SK-N-SH (cell line): ENCODE data around the gene TTC28. TPM values are rescaled to one million over a fixed set of nuclear protein-coding genes. Genes with fewer than 3 reads are reported as not detected.
A peak's percentile ranks its signal among the peaks of the same experiment; 100 is the strongest.

ENCODE experiments used
- CTCF ChIA-PET: fragments of 300-600, 350-600 bp; formaldehyde crosslinking; extraction: SDS; loops from one replicate; lab custom pipeline; 2021; lab: Yijun Ruan, JAX
- POLR2A ChIA-PET: fragments of 350-600 bp; sonication (Branson Sonifier 250); formaldehyde crosslinking; extraction: SDS; loops from one replicate; lab custom pipeline; 2020; ENCODE audit warnings: antibody characterized with exemption, inconsistent platforms; lab: Yijun Ruan, JAX
- DNase-seq: peaks from one replicate; pipeline ENCODE4 v3.0.0; 2012
- H2AFZ ChIP-seq: fragments of 200-600 bp; sonication (generic); 2 replicates; pipeline ENCODE4 v1.8.1; 2016; ENCODE audit warnings: antibody characterized with exemption, mild to moderate bottlenecking, low read depth
- H3F3A ChIP-seq: fragments of 200-600 bp; sonication (generic); replicated peaks from 2 replicates; pipeline ENCODE3; 2016; ENCODE audit warnings: antibody characterized with exemption, mild to moderate bottlenecking; ENCODE audit not compliant: insufficient read depth
- H3K27ac ChIP-seq, 2 experiments: fragments of 200-500 bp in 1 of 2; fragments of 200-600 bp in 1 of 2; sonication (Bioruptor generic) in 1 of 2; sonication (generic), shearing (Covaris generic) in 1 of 2; 2 replicates each; pipeline versions ENCODE4 v1.5.1 to v1.6.1; 2014 to 2016; ENCODE audit warnings: low read depth in 2 of 2, inconsistent platforms in 1 of 2, low read length in 1 of 2, mild to moderate bottlenecking in 1 of 2, mixed read lengths in 1 of 2
- H3K27me3 ChIP-seq: fragments of 200-600 bp; sonication (generic), shearing (Covaris generic); 2 replicates; pipeline ENCODE4 v1.6.1; 2016; ENCODE audit warnings: mixed run types; ENCODE audit not compliant: insufficient read depth
- H3K36me3 ChIP-seq, 2 experiments: fragments of 200-500 bp in 1 of 2; fragments of 200-600 bp in 1 of 2; sonication (Bioruptor generic) in 1 of 2; sonication (generic) in 1 of 2; replicated peaks in 1 of 2; 2 replicates each; pipeline versions ENCODE3 to v1.5.1; 2014 to 2016; ENCODE audit warnings: low read length in 1 of 2, mild to moderate bottlenecking in 1 of 2; ENCODE audit not compliant: insufficient read depth in 2 of 2, control insufficient read depth in 1 of 2
- H3K4me1 ChIP-seq, 2 experiments: fragments of 200-500 bp in 1 of 2; fragments of 200-600 bp in 1 of 2; sonication (Bioruptor generic) in 1 of 2; sonication (generic), shearing (Covaris generic) in 1 of 2; 2 replicates each; pipeline versions ENCODE4 v1.5.1 to v1.6.1; 2014 to 2016; ENCODE audit warnings: low read depth in 1 of 2, low read length in 1 of 2, mixed run types in 1 of 2; ENCODE audit not compliant: insufficient read depth in 2 of 2, control insufficient read depth in 1 of 2
- H3K4me2 ChIP-seq: fragments of 200-600 bp; sonication (generic), shearing (Covaris generic); 2 replicates; pipeline ENCODE4 v1.6.1; 2017; ENCODE audit warnings: mixed run types
- H3K4me3 ChIP-seq, 2 experiments: fragments of 200-500 bp in 1 of 2; fragments of 200-600 bp in 1 of 2; sonication (Bioruptor generic) in 1 of 2; sonication (generic), shearing (Covaris generic) in 1 of 2; 2 replicates each; pipeline versions ENCODE4 v1.5.1 to v1.8.1; 2014 to 2016; ENCODE audit warnings: low read depth in 2 of 2, inconsistent platforms in 1 of 2, low read length in 1 of 2, mild to moderate bottlenecking in 1 of 2, mixed read lengths in 1 of 2, moderate library complexity in 1 of 2
- H3K79me2 ChIP-seq: fragments of 200-600 bp; sonication (generic); 2 replicates; pipeline ENCODE4 v1.8.1; 2017; ENCODE audit warnings: mild to moderate bottlenecking; ENCODE audit not compliant: insufficient read depth
- H3K9ac ChIP-seq: fragments of 200-600 bp; sonication (generic); 2 replicates; pipeline ENCODE4 v1.6.1; 2017; ENCODE audit warnings: mixed run types
- H3K9me2 ChIP-seq: fragments of 200-600 bp; sonication (generic); 2 replicates; pipeline ENCODE4 v1.6.1; 2017; ENCODE audit warnings: mixed run types
- H3K9me3 ChIP-seq: fragments of 200-600 bp; sonication (generic); 2 replicates; pipeline ENCODE4 v1.6.1; 2017; ENCODE audit warnings: mixed run types, mild to moderate bottlenecking, moderate library complexity
- H4K20me1 ChIP-seq: fragments of 200-600 bp; sonication (generic); 2 replicates; pipeline ENCODE4 v1.6.1; 2017; ENCODE audit warnings: mild to moderate bottlenecking, mixed run types; ENCODE audit not compliant: insufficient read depth
- ELF1 ChIP-seq: IDR thresholded peaks from 2 replicates; pipeline ENCODE4 v1.4.0; 2012
- EZH2phosphoT487 ChIP-seq: fragments of 200-600 bp; sonication (generic); IDR thresholded peaks from 2 replicates; pipeline ENCODE4 v1.6.1; 2017; ENCODE audit warnings: low read depth, mixed run types, mild to moderate bottlenecking, antibody characterized with exemption, moderate library complexity, borderline replicate concordance
- GATA2 ChIP-seq: sonication (generic); formaldehyde crosslinking; IDR thresholded peaks from 2 replicates; pipeline ENCODE4 v1.5.0; 2020; ENCODE audit warnings: mild to moderate bottlenecking, missing genetic modification reagents
- IRF3 ChIP-seq: fragments of 150-350 bp; IDR thresholded peaks from 2 replicates; pipeline ENCODE4 v1.6.1; 2016; ENCODE audit warnings: mild to moderate bottlenecking, low read depth, low read length
- MEF2A ChIP-seq: IDR thresholded peaks from 2 replicates; pipeline ENCODE4 v1.4.0; 2012; ENCODE audit warnings: low read depth, borderline replicate concordance
- NFIC ChIP-seq: IDR thresholded peaks from 2 replicates; pipeline ENCODE4 v1.4.0; 2012; ENCODE audit warnings: borderline replicate concordance
- PBX3 ChIP-seq: IDR thresholded peaks from 2 replicates; pipeline ENCODE4; 2012
- RAD21 ChIP-seq: IDR thresholded peaks from 2 replicates; pipeline ENCODE4 v1.6.1; 2012; ENCODE audit warnings: mild to moderate bottlenecking, low read length
- RCOR1 ChIP-seq: fragments of 150-350 bp; IDR thresholded peaks from 2 replicates; pipeline ENCODE4 v1.6.1; 2017; ENCODE audit warnings: antibody characterized with exemption, low read length
- RFX5 ChIP-seq: IDR thresholded peaks from 2 replicates; pipeline ENCODE4 v1.6.1; 2012; ENCODE audit warnings: mild to moderate bottlenecking, improper control_type of control experiment, low read length
- RXRA ChIP-seq: IDR thresholded peaks from 2 replicates; pipeline ENCODE4 v1.4.0; 2012; ENCODE audit warnings: low read depth, mild to moderate bottlenecking, borderline replicate concordance
- SIN3A ChIP-seq: IDR thresholded peaks from 2 replicates; pipeline ENCODE4 v1.6.1; 2012; ENCODE audit warnings: low read depth, mild to moderate bottlenecking, low read length, moderate library complexity, borderline replicate concordance
- TEAD4 ChIP-seq: IDR thresholded peaks from 2 replicates; pipeline ENCODE4 v1.4.0; 2012; ENCODE audit warnings: mild to moderate bottlenecking, borderline replicate concordance; ENCODE audit not compliant: insufficient read depth
- USF1 ChIP-seq: IDR thresholded peaks from 2 replicates; pipeline ENCODE4 v1.4.0; 2012; ENCODE audit warnings: low read depth, borderline replicate concordance
- USF2 ChIP-seq: fragments of 150-350 bp; IDR thresholded peaks from 2 replicates; pipeline ENCODE4 v1.6.1; 2017; ENCODE audit warnings: antibody characterized with exemption, low read length, low read depth, borderline replicate concordance
- ZBTB33 ChIP-seq: IDR thresholded peaks from 2 replicates; pipeline ENCODE4 v1.4.0; 2012; ENCODE audit warnings: low read depth, borderline replicate concordance
- WGBS: methylation state at CpG from one replicate; pipeline ENCODE4 v1.1.6; 2017; ENCODE audit warnings: low lambda C conversion rate; 5-methylcytosine and 5-hydroxymethylcytosine counted together
- polyA plus RNA-seq, 3 experiments: library from polyadenylated mRNA; depleted of rRNA; stranded (reverse); fragments of >200 nt; gene quantifications; 2 replicates each; pipeline ENCODE4 v1.2.3, GENCODE V29; 2012

TTC28 gene
- polyA plus RNA-seq, 1 of the 3 experiments (the other 2 are of a cell fraction) = 5.9 TPM

GRCh38 chr22:27975381-27976013 lies 704.1 kb downstream of the TTC28 start:
- Histone ChIP-seq H3K27me3 (no peaks in the 10 kb centered on the region), H3F3A (peaks cover 2% of the 10 kb centered on the region), H3K36me3 (peaks cover 2 to 17% of the 10 kb centered on the region in 2 experiments), H3K9ac (no peak overlapping the region), H2AFZ (no peak overlapping the region)
- POLR2A ChIA-PET = no interaction called here
- DNase-seq = no peak
- TF ChIP-seq SIN3A (no peak), RFX5 (no peak), ZBTB33 (no peak), USF1 (no peak), USF2 (no peak), EZH2phosphoT487 (no peak), MEF2A (no peak), TEAD4 (no peak), RAD21 (no peak)
- TF ChIP-seq, all 33 proteins: peak for 0
- H3K9me2 ChIP-seq = no peaks in the 10 kb centered on the region
- H3K9me3 ChIP-seq = no peaks in the 10 kb centered on the region
- CTCF ChIA-PET = no interaction called here
- H4K20me1 ChIP-seq = no peaks in the 10 kb centered on the region
- H3K27ac ChIP-seq = no peak overlapping the region
- WGBS = 94% methylated on average over 16 of the region's 16 CpGs
- no peak overlapping the region for H3K4me3 ChIP-seq
- no peak overlapping the region for H3K4me2 ChIP-seq
- peaks cover 0 to 6% of the 10 kb centered on the region in 2 experiments; a peak in 3 of 4 replicates for H3K4me1 ChIP-seq
- H3K79me2 ChIP-seq = no peaks in the 10 kb centered on the region

- H3K4me1 ChIP-seq = peaks cover 0 to 6% of the 10 kb centered on the region in 2 experiments; a peak in 3 of 4 replicates
- H2AFZ ChIP-seq = no peak overlapping the region
- no peak for DNase-seq
- peaks cover 2% of the 10 kb centered on the region for H3F3A ChIP-seq
- TF ChIP-seq PBX3 (no peak), GATA2 (CRISPR knock-in tag) (no peak), NFIC (no peak), MEF2A (no peak), RXRA (no peak), SIN3A (no peak), IRF3 (no peak), ELF1 (no peak), RCOR1 (no peak)
- no peak overlapping the region for H3K4me3 ChIP-seq
- ChIA-PET POLR2A (no interaction called here), CTCF (interaction anchor here (1.5 kb wide), 1 partner anchor 87 kb away, joined by 5 read pairs; no protein-coding TSS in a partner anchor)
- no peak overlapping the region for H3K9ac ChIP-seq
- H3K27me3 ChIP-seq = no peaks in the 10 kb centered on the region
- no peaks in the 10 kb centered on the region for H3K9me2 ChIP-seq
- H3K36me3 ChIP-seq = peaks cover 0 to 23% of the 10 kb centered on the region in 2 experiments
- 94% methylated on average over 1 of the region's 1 CpG for WGBS
- H3K9me3 ChIP-seq = no peaks in the 10 kb centered on the region
- H3K79me2 ChIP-seq = no peaks in the 10 kb centered on the region
- no peak overlapping the region for H3K4me2 ChIP-seq
- H4K20me1 ChIP-seq = no peaks in the 10 kb centered on the region
- peak overlapping the region in 1 of 2 experiments; percentile 30; a peak in 1 of 4 replicates for H3K27ac ChIP-seq
Observed at GRCh38 chr22:27973846-27974245, 705.8 kb downstream of the TTC28 start.
